ENCODE measurements around the gene MMEL1.

DNA sequence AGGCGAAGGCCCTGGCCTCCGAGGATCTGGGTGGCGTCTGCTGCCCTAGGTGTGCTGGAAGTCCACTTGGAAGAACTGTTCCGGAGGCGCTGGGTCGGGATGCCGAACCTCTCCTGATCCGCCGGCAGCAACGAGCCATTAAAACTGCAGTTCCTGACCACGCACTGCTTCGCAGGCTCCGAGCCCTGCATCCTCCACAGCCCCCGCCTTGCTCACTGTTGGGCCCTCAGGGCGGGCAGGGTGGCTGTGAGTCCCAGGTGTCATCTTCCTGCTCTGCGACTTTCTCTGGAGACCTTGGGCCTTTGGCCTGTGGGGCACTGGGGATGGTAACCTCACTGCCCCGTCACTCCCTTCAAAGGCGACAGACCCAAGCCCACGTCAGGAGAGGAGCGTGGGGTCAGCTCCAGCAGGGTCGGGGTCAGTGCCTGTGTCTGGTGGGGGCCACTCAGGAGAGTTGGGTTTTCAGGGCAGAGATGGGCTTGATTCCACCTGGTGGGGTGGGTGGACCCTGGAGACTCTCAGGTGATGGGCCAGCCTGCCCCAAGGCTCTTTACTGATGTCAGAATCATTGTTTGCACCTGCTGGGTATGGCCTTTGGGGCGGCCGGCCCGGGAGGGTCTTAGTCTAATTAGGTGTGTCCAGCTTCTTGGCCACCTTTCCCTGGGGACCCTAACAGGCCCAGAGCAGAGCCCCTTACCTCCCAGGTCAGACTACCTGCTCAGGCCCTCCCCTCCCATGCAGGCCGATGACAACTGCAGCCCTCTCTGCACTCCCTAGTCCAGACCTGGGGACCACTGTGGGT lies 43.2 kb downstream of the MMEL1 start:
- TF ChIP-seq, protein P1, sequence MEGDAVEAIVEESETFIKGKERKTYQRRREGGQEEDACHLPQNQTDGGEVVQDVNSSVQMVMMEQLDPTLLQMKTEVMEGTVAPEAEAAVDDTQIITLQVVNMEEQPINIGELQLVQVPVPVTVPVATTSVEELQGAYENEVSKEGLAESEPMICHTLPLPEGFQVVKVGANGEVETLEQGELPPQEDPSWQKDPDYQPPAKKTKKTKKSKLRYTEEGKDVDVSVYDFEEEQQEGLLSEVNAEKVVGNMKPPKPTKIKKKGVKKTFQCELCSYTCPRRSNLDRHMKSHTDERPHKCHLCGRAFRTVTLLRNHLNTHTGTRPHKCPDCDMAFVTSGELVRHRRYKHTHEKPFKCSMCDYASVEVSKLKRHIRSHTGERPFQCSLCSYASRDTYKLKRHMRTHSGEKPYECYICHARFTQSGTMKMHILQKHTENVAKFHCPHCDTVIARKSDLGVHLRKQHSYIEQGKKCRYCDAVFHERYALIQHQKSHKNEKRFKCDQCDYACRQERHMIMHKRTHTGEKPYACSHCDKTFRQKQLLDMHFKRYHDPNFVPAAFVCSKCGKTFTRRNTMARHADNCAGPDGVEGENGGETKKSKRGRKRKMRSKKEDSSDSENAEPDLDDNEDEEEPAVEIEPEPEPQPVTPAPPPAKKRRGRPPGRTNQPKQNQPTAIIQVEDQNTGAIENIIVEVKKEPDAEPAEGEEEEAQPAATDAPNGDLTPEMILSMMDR (IDR thresholded peaks at IDR 0.05; ENCODE audit: low read length), result no peak
- no peak for TF ChIP-seq EZH2 (optimal IDR thresholded peaks at IDR 0.05; ENCODE audit: low read depth, low read length)
- TF ChIP-seq EZH2phosphoT487 (IDR thresholded peaks at IDR 0.05; ENCODE audit: low read length), result no peak
